COLO668 (cell line): Measurements from ENCODE around the gene WRAP53.

Source experiments
- DNase-seq: peaks from one replicate; lab custom pipeline; 2025; ENCODE audit not compliant: unreplicated experiment; lab: John Stamatoyannopoulos, UW

The WRAP53 gene

GRCh38 chr17:7740481-7741001, 52.3 kb downstream of the WRAP53 start:
- DNase-seq, result no peak

GRCh38 chr17:7742729-7743128, 54.5 kb downstream of the WRAP53 start:
- DNase-seq, result no peak

- DNase-seq, result no peak
Observed at GRCh38 chr17:7744416-7744815, 56.1 kb downstream of the WRAP53 start.

- DNase-seq, result no peak
Observed at GRCh38 chr17:7745748-7746470, 57.6 kb downstream of the WRAP53 start.

- no peak for DNase-seq
Observed at GRCh38 chr17:7747635-7748071, 59.4 kb downstream of the WRAP53 start.

GRCh38 chr17:7748076-7748775, 59.9 kb downstream of the WRAP53 start:
- no peak for DNase-seq

- no peak for DNase-seq
Observed at GRCh38 chr17:7750321-7750821, 62.1 kb downstream of the WRAP53 start.
